Gastroesophageal sphincter (tissue), 4 donors: ENCODE data around the gene CDH13. TPM values are rescaled to one million over a fixed set of nuclear protein-coding genes. Genes with fewer than 3 reads are reported as not detected.

Experiments used
- ATAC-seq: fragments of 150-250 bp; one replicate; pipeline ENCODE4 v1.9.1; 2016; ENCODE audit warnings: mild to moderate bottlenecking, moderate library complexity
- H3K27ac ChIP-seq, 4 donors: fragments of 200-600 bp; sonication (generic) in 3 of 4; 1 replicate in 3 of 4; 2 replicates in 1 of 4; pipeline ENCODE4 v1.5.1; 2016 to 2019
- H3K27me3 ChIP-seq: fragments of 200-600 bp; sonication (generic); one replicate; pipeline ENCODE4 v1.5.1; 2019
- H3K36me3 ChIP-seq, 2 donors: fragments of 200-600 bp; sonication (generic); one replicate each; pipeline ENCODE4 v1.5.1; 2019; ENCODE audit warnings: control low read depth in 1 of 2
- H3K4me1 ChIP-seq, 3 donors: fragments of 200-600 bp; sonication (generic); 1 replicate in 2 of 3; 2 replicates in 1 of 3; pipeline ENCODE4 v1.5.1; 2016 to 2019; ENCODE audit warnings: control low read depth in 2 of 3
- H3K4me3 ChIP-seq, 2 donors: fragments of 200-600 bp; sonication (generic); one replicate each; pipeline ENCODE4 v1.5.1; 2019; ENCODE audit warnings: mild to moderate bottlenecking in 1 of 2, moderate library complexity in 1 of 2
- H3K9me3 ChIP-seq, 3 donors: fragments of 200-600 bp; sonication (generic); one replicate each; pipeline ENCODE4 v1.5.1; 2017 to 2019; ENCODE audit warnings: control low read depth in 2 of 3
- CTCF ChIP-seq, 4 experiments: fragments of 200-600 bp in 2 of 4; fragments of 450-650 bp in 2 of 4; sonication (generic) in 1 of 4; IDR thresholded peaks; one replicate each; pipeline ENCODE4 v1.5.1; 2017 to 2019; ENCODE audit warnings: antibody characterized with exemption in 4 of 4, mild to moderate bottlenecking in 2 of 4, moderate library complexity in 2 of 4
- EP300 ChIP-seq: sonication (generic); formaldehyde crosslinking; IDR thresholded peaks from one replicate; pipeline ENCODE4 v1.6.1; 2017; ENCODE audit warnings: antibody characterized with exemption, mild to moderate bottlenecking
- POLR2A ChIP-seq, 2 donors: fragments of 450-650 bp; IDR thresholded peaks; one replicate each; pipeline ENCODE4 v1.6.1; 2017; ENCODE audit warnings: antibody characterized with exemption in 2 of 2, mild to moderate bottlenecking in 2 of 2, moderate library complexity in 1 of 2
- POLR2AphosphoS5 ChIP-seq: sonication (generic); formaldehyde crosslinking; IDR thresholded peaks from one replicate; pipeline ENCODE4 v1.6.1; 2017; ENCODE audit warnings: antibody characterized with exemption
- WGBS, 2 donors: methylation state at CpG; one replicate each; pipeline ENCODE4 v1.1.5; 2018; ENCODE audit warnings: low coverage in 1 of 2; 5-methylcytosine and 5-hydroxymethylcytosine counted together
- total RNA-seq, 4 donors: library from RNA; depleted of rRNA; stranded (reverse); fragments of >200 nt; gene quantifications; one replicate each; pipeline ENCODE4 v1.1.0, GENCODE V29; 2016

Gene CDH13
- total RNA-seq, 4 donors from 2014 or later = 4.2 to 22.3 (median 11.4) TPM

GRCh38 chr16:82641336-82641984, 14.7 kb downstream of the CDH13 start:
- TF ChIP-seq POLR2A (IDR thresholded peaks at IDR 0.05) = no peak
- no peak for TF ChIP-seq EP300
- no peak for TF ChIP-seq POLR2AphosphoS5
- no peak for TF ChIP-seq CTCF (IDR thresholded peaks at IDR 0.05)
- 73 to 81% methylated on average over 4 to 6 of the region's 6 CpGs for whole genome bisulfite sequencing, 2 donors

DNA sequence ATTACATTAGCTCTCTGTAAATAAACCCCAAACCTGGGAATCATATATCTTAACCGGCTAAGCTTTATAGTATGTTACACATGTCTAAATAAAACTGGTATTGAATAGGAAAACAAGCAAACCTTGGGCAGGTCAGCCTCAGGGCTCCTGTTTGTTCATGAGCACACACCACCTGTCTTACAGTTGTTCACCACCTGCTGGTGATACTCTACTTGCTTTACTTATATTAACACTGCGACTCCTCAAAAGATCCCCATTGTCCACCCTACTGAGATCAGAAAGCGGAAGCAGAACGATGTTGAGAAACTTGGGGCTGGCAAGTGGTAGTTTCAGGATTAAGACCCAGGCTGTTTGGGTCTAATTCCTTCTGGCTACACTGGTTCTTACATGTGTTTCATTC, 16.4 kb downstream of the CDH13 start:
- H3K9me3 ChIP-seq = no peaks in the 10 kb centered on the region
- no peak for TF ChIP-seq POLR2AphosphoS5

More at GRCh38 chr16:82641336-82641984, 14.7 kb downstream of the CDH13 start:
- no peak overlapping the region for H3K27ac ChIP-seq
- no peaks in the 10 kb centered on the region for H3K4me1 ChIP-seq
- H3K36me3 ChIP-seq = no peaks in the 10 kb centered on the region
- no peaks in the 10 kb centered on the region for H3K27me3 ChIP-seq
- ATAC-seq = no peak
- no peaks in the 10 kb centered on the region for H3K9me3 ChIP-seq
- H3K4me3 ChIP-seq = no peak overlapping the region

GRCh38 chr16:82643936-82644630, 17.3 kb downstream of the CDH13 start:
- no peak overlapping the region for H3K4me3 ChIP-seq
- no peak for ATAC-seq

More for the DNA sequence above, 16.4 kb downstream of the CDH13 start:
- no peaks in the 10 kb centered on the region for H3K27me3 ChIP-seq
- ATAC-seq = no peak
- H3K4me3 ChIP-seq = no peak overlapping the region
- no peaks in the 10 kb centered on the region for H3K4me1 ChIP-seq
- 71 to 83% methylated on average over 4 of the region's 4 CpGs for WGBS, 2 donors
- H3K36me3 ChIP-seq = no peaks in the 10 kb centered on the region
- H3K27ac ChIP-seq = no peak overlapping the region

GRCh38 chr16:82646504-82646903, 19.7 kb downstream of the CDH13 start:
- Histone ChIP-seq H3K36me3 (no peaks in the 10 kb centered on the region), H3K9me3 (no peaks in the 10 kb centered on the region), H3K4me3 (no peak overlapping the region), H3K27ac (no peak overlapping the region), H3K4me1 (no peaks in the 10 kb centered on the region), H3K27me3 (no peaks in the 10 kb centered on the region)
- 71 to 73% methylated on average over 3 of the region's 3 CpGs for WGBS, 2 donors
- no peak for ATAC-seq
- TF ChIP-seq CTCF (IDR thresholded peaks at IDR 0.05) (no peak), POLR2AphosphoS5 (no peak), EP300 (no peak)

More at GRCh38 chr16:82643936-82644630, 17.3 kb downstream of the CDH13 start:
- no peaks in the 10 kb centered on the region for H3K36me3 ChIP-seq
- H3K9me3 ChIP-seq = no peaks in the 10 kb centered on the region
- H3K27ac ChIP-seq = no peak overlapping the region
- no peaks in the 10 kb centered on the region for H3K27me3 ChIP-seq
- WGBS, 2 donors = 75 to 81% methylated on average over 2 to 8 of the region's 10 CpGs
- H3K4me1 ChIP-seq = no peaks in the 10 kb centered on the region
- TF ChIP-seq EP300 (no peak), POLR2A (IDR thresholded peaks at IDR 0.05) (no peak), POLR2AphosphoS5 (no peak), CTCF (IDR thresholded peaks at IDR 0.05) (no peak)

GRCh38 chr16:82649766-82650165, 23.0 kb downstream of the CDH13 start:
- H3K9me3 ChIP-seq = no peaks in the 10 kb centered on the region
- peaks cover 0 to 7% (median 6%) of the 10 kb centered on the region in 3 donors for H3K4me1 ChIP-seq
- WGBS, 2 donors = 65 to 88% methylated on average over 2 to 3 of the region's 3 CpGs
- no peak overlapping the region for H3K4me3 ChIP-seq
- TF ChIP-seq EP300 (no peak), POLR2AphosphoS5 (no peak), CTCF (IDR thresholded peaks at IDR 0.05) (no peak), POLR2A (IDR thresholded peaks at IDR 0.05) (no peak)
- no peaks in the 10 kb centered on the region for H3K27me3 ChIP-seq
- H3K36me3 ChIP-seq = no peaks in the 10 kb centered on the region
- no peak for ATAC-seq
- H3K27ac ChIP-seq = no peak overlapping the region
